Measurements from ENCODE around the gene RPS6KB1.
"Not testable (repeated sequence)": the region's sequence is repeated elsewhere in the genome, so short reads cannot be mapped to it uniquely, and the experiment has no call there.

GRCh38 chr17:59852847-59853167 is 40.1 kb upstream of the RPS6KB1 start:
- not testable (repeated sequence) for TF ChIP-seq CTCF, POLR2A (IDR thresholded peaks at IDR 0.05)
